Esophagus muscularis mucosa (tissue), 3 donors: ENCODE data around the gene MCHR2.

Source experiments
- POLR2A ChIP-seq: fragments of 450-650 bp; IDR thresholded peaks from one replicate; pipeline ENCODE4 v1.6.1; 2017; ENCODE audit warnings: antibody characterized with exemption, moderate library complexity, mild to moderate bottlenecking, low read depth
- TF ChIP-seq, protein P1 (sequence below), 3 experiments: fragments of 200-600 bp in 2 of 3; fragments of 450-650 bp in 1 of 3; sonication (generic) in 2 of 3; IDR thresholded peaks; one replicate each; pipeline ENCODE4 v1.5.1; 2017 to 2019; ENCODE audit warnings: antibody characterized with exemption in 3 of 3, mild to moderate bottlenecking in 2 of 3, moderate library complexity in 1 of 3

DNA sequence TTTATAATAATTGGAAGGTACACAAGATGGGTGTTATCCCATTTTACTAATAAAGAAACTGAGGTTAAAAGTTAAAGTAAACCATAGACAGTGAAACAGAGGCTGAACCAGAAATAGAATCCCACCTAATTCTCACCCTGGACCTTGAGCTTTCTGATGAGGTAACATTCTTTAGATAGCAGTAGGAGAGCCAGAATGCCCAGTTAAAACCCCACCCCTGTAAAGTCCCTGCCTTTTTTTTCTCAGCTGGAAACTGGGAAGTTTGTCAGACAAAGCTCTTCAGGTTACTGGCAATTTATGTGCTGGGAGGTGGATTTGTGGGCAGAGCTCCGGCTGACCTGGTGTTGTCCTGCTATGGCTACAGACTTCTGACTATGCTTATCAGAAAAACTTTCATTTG is 1.9 kb upstream of the MCHR2 start:
- TF ChIP-seq, protein P1, sequence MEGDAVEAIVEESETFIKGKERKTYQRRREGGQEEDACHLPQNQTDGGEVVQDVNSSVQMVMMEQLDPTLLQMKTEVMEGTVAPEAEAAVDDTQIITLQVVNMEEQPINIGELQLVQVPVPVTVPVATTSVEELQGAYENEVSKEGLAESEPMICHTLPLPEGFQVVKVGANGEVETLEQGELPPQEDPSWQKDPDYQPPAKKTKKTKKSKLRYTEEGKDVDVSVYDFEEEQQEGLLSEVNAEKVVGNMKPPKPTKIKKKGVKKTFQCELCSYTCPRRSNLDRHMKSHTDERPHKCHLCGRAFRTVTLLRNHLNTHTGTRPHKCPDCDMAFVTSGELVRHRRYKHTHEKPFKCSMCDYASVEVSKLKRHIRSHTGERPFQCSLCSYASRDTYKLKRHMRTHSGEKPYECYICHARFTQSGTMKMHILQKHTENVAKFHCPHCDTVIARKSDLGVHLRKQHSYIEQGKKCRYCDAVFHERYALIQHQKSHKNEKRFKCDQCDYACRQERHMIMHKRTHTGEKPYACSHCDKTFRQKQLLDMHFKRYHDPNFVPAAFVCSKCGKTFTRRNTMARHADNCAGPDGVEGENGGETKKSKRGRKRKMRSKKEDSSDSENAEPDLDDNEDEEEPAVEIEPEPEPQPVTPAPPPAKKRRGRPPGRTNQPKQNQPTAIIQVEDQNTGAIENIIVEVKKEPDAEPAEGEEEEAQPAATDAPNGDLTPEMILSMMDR (IDR thresholded peaks at IDR 0.05) = no peak
- TF ChIP-seq POLR2A = no peak
